Liver (tissue), 9 donors: ENCODE results near the gene PLD2. TPM values are rescaled to one million over a fixed set of nuclear protein-coding genes. Genes with fewer than 3 reads are reported as not detected.
"Not testable (repeated sequence)": the region's sequence is repeated elsewhere in the genome, so short reads cannot be mapped to it uniquely, and the experiment has no call there.

Source experiments
- DNase-seq: peaks from one replicate; pipeline ENCODE4 v3.0.0-alpha.2; 2017; ENCODE audit warnings: low spot score
- H3K27ac ChIP-seq, 2 donors: one replicate each; pipeline ENCODE4 v1.7.0; 2013; ENCODE audit warnings: inconsistent platforms in 2 of 2, low read length in 2 of 2, control low read depth in 1 of 2, low read depth in 1 of 2, mild to moderate bottlenecking in 1 of 2
- H3K27me3 ChIP-seq, 4 donors: one replicate each; pipeline versions ENCODE4 v1.6.1 to v1.7.0; 2013; ENCODE audit warnings: low read length in 3 of 4, inconsistent platforms in 1 of 4, mild to moderate bottlenecking in 1 of 4, moderate library complexity in 1 of 4; ENCODE audit not compliant: control insufficient read depth in 4 of 4, insufficient read depth in 4 of 4
- H3K36me3 ChIP-seq, 4 donors: one replicate each; pipeline versions ENCODE4 v1.6.1 to v1.7.0; 2013; ENCODE audit warnings: low read length in 3 of 4, mild to moderate bottlenecking in 3 of 4, low read depth in 1 of 4, moderate library complexity in 1 of 4; ENCODE audit not compliant: control insufficient read depth in 4 of 4, insufficient read depth in 3 of 4
- H3K4me1 ChIP-seq, 4 donors: one replicate each; pipeline versions ENCODE4 v1.6.1 to v1.7.0; 2013; ENCODE audit warnings: low read length in 3 of 4, mild to moderate bottlenecking in 3 of 4, moderate library complexity in 1 of 4; ENCODE audit not compliant: control insufficient read depth in 4 of 4, insufficient read depth in 4 of 4
- H3K4me3 ChIP-seq, 3 donors: one replicate each; pipeline versions ENCODE4 v1.6.1 to v1.7.0; 2013; ENCODE audit warnings: low read length in 3 of 3, control low read depth in 1 of 3, low read depth in 1 of 3, mild to moderate bottlenecking in 1 of 3
- H3K9ac ChIP-seq, 2 donors: one replicate each; pipeline ENCODE4 v1.7.0; 2013; ENCODE audit warnings: low read length in 2 of 2, mild to moderate bottlenecking in 2 of 2, moderate library complexity in 2 of 2, control low read depth in 1 of 2, low read depth in 1 of 2
- H3K9me3 ChIP-seq, 4 donors: one replicate each; pipeline versions ENCODE4 v1.6.1 to v1.7.0; 2013; ENCODE audit warnings: low read length in 3 of 4; ENCODE audit not compliant: control insufficient read depth in 4 of 4
- ATF3 ChIP-seq: IDR thresholded peaks from 2 replicates; pipeline ENCODE4 v1.6.1; 2016; ENCODE audit warnings: antibody characterized with exemption
- CTCF ChIP-seq: fragments of 150-350 bp; IDR thresholded peaks from 2 replicates; pipeline ENCODE4 v1.5.1; 2017; ENCODE audit warnings: improper control_type of control experiment, low read depth, low read length; ENCODE audit not compliant: missing input control
- EGR1 ChIP-seq, 2 donors: IDR thresholded peaks; 2 replicates each; pipeline ENCODE4 v1.6.1; 2016 to 2018; ENCODE audit warnings: antibody characterized with exemption in 2 of 2, low read depth in 2 of 2
- FOXA1 ChIP-seq: IDR thresholded peaks from 2 replicates; pipeline ENCODE4 v1.6.1; 2016; ENCODE audit warnings: antibody characterized with exemption
- FOXA2 ChIP-seq: IDR thresholded peaks from 2 replicates; pipeline ENCODE4 v1.6.1; 2016; ENCODE audit warnings: antibody characterized with exemption
- GABPA ChIP-seq, 2 donors: IDR thresholded peaks in 1 of 2; conservative IDR thresholded peaks in 1 of 2; 2 replicates each; pipeline ENCODE4 v1.6.1; 2016; ENCODE audit warnings: antibody characterized with exemption in 2 of 2, mild to moderate bottlenecking in 1 of 2, moderate library complexity in 1 of 2
- HNF4A ChIP-seq, 2 donors: conservative IDR thresholded peaks; 2 replicates each; pipeline ENCODE4 v1.6.1; 2016; ENCODE audit warnings: antibody characterized with exemption in 2 of 2, mild to moderate bottlenecking in 2 of 2
- HNF4G ChIP-seq: IDR thresholded peaks from 2 replicates; pipeline ENCODE4 v1.6.1; 2016; ENCODE audit warnings: antibody characterized with exemption
- MAX ChIP-seq: IDR thresholded peaks from 2 replicates; pipeline ENCODE4 v1.6.1; 2016; ENCODE audit warnings: antibody characterized with exemption
- RAD21 ChIP-seq, 2 donors: IDR thresholded peaks; 2 replicates each; pipeline ENCODE4 v1.6.1; 2016; ENCODE audit warnings: antibody characterized with exemption in 2 of 2, mild to moderate bottlenecking in 2 of 2
- TAF1 ChIP-seq: conservative IDR thresholded peaks from 2 replicates; pipeline ENCODE4 v1.6.1; 2016; ENCODE audit warnings: antibody characterized with exemption, mild to moderate bottlenecking
- WGBS: extraction: QIAGEN DNeasy Blood & Tissue Kit; methylation state at CpG from one replicate; pipeline ENCODE4 v1.1.7; 2013; 5-methylcytosine and 5-hydroxymethylcytosine counted together
- polyA plus RNA-seq, 2 donors: library from polyadenylated mRNA; stranded (reverse) in 1 of 2; unstranded in 1 of 2; fragments of 200-250 nt in 1 of 2; fragments of >200 nt in 1 of 2; fragmentation: Nextera tagmentation in 1 of 2; extraction: Ambion mirVana in 1 of 2; gene quantifications; one replicate each; pipeline versions ENCODE4 v1.2.1 to v1.2.3, GENCODE V29; 2013 to 2015
- total RNA-seq, 2 donors: library from RNA; depleted of rRNA; stranded (reverse); fragments of >200 nt; gene quantifications; one replicate each; pipeline ENCODE4 v1.2.3, GENCODE V29; 2014
- TF ChIP-seq, protein P1 (sequence below): IDR thresholded peaks from 2 replicates; pipeline ENCODE4 v1.6.1; 2016; ENCODE audit warnings: antibody characterized with exemption
- donor health status: healthy.
- donor health status: healthy.
- donor health status: healthy.
- donor health status: healthy.
- donor health status: healthy.

PLD2 gene
- total and polyA plus RNA-seq, 4 donors: 3.5 to 15.8 (median 5.8) TPM

DNA sequence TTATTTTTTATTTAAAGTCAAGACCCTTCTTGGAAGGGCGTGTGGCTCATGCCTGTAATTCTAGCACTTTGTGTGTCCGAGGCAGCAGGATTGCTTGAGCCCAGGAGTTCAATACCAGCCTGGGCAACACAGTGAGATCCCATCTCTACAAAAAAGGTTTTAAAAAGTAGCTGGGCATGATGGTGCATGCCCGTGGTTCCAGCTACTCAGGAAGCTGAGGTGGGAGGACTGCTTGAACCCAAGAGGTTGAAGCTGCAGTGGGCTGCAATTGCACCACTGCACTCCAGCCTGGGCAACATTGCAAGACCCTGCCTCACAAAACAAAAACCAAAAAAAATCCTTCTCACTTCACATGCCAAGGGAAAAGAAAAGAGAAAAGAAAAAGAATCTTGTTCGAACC, 55.8 kb downstream of the PLD2 start:
- no peak overlapping the region for H3K9ac ChIP-seq
- TF ChIP-seq FOXA1 (no peak), FOXA2 (no peak), EGR1 (IDR thresholded peaks at IDR 0.05; ENCODE audit: low read depth in 2 of 2) (no peak), RAD21 (IDR thresholded peaks at IDR 0.05) (no peak), GABPA (IDR thresholded peaks at IDR 0.05 in 1 of 2, conservative IDR thresholded peaks at IDR 0.05 in 1 of 2) (no peak), CTCF (no peak), MAX (no peak), HNF4G (no peak)
- TF ChIP-seq, protein P1, sequence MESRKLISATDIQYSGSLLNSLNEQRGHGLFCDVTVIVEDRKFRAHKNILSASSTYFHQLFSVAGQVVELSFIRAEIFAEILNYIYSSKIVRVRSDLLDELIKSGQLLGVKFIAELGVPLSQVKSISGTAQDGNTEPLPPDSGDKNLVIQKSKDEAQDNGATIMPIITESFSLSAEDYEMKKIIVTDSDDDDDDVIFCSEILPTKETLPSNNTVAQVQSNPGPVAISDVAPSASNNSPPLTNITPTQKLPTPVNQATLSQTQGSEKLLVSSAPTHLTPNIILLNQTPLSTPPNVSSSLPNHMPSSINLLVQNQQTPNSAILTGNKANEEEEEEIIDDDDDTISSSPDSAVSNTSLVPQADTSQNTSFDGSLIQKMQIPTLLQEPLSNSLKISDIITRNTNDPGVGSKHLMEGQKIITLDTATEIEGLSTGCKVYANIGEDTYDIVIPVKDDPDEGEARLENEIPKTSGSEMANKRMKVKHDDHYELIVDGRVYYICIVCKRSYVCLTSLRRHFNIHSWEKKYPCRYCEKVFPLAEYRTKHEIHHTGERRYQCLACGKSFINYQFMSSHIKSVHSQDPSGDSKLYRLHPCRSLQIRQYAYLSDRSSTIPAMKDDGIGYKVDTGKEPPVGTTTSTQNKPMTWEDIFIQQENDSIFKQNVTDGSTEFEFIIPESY: no peak
- no peak overlapping the region for H3K27ac ChIP-seq
- H3K27me3 ChIP-seq: no peaks in the 10 kb centered on the region
- WGBS: 97% methylated on average over 4 of the region's 4 CpGs
- H3K9me3 ChIP-seq: no peaks in the 10 kb centered on the region
- no peak for DNase-seq
- H3K4me1 ChIP-seq: no peaks in the 10 kb centered on the region
- no peak overlapping the region for H3K4me3 ChIP-seq
- peaks cover 0 to 3% (median under 1%) of the 10 kb centered on the region in 4 donors for H3K36me3 ChIP-seq

DNA sequence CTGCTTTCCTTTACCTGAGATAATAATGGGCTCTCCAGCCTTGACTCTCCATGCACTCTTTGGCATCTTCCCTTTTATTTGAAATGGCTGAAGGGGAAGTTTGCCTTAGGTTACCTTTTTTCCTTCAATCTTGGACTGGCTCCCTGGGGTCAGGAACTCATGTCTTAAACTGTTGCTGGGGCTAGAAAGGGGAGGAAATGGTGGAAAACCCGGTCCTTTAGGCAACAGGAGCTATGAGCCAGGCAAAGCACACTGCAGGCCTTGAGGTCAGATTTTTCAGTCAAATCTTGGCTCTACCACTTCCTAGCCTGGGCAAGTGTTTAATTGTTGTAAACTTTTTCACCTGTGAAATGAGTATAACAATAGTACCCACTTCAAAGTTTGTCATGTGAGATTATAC, 56.4 kb downstream of the PLD2 start:
- no peaks in the 10 kb centered on the region for H3K27me3 ChIP-seq
- TF ChIP-seq MAX (no peak), EGR1 (IDR thresholded peaks at IDR 0.05; ENCODE audit: low read depth in 2 of 2) (no peak), ATF3 (no peak), FOXA2 (no peak), HNF4A (conservative IDR thresholded peaks at IDR 0.05) (no peak), TAF1 (no peak), HNF4G (no peak), GABPA (IDR thresholded peaks at IDR 0.05 in 1 of 2, conservative IDR thresholded peaks at IDR 0.05 in 1 of 2) (no peak)
- no peak overlapping the region for H3K4me3 ChIP-seq
- no peak overlapping the region for H3K27ac ChIP-seq
- DNase-seq: no peak
- 82% methylated on average over 1 of the region's 1 CpG for WGBS
- H3K4me1 ChIP-seq: no peaks in the 10 kb centered on the region
- H3K36me3 ChIP-seq: peaks cover 0 to 3% (median under 1%) of the 10 kb centered on the region in 4 donors
- no peaks in the 10 kb centered on the region for H3K9me3 ChIP-seq
- no peak overlapping the region for H3K9ac ChIP-seq

GRCh38 chr17:4867535-4867934, 60.6 kb downstream of the PLD2 start:
- H3K9ac ChIP-seq, H3K4me3 ChIP-seq, H3K9me3 ChIP-seq, H3K4me1 ChIP-seq, H3K36me3 ChIP-seq, H3K27me3 ChIP-seq, H3K27ac ChIP-seq, DNase-seq: not testable (repeated sequence)
- WGBS: 92% methylated on average over 5 of the region's 5 CpGs

- H3K27ac ChIP-seq, H3K27me3 ChIP-seq, H3K4me1 ChIP-seq, H3K36me3 ChIP-seq, H3K9me3 ChIP-seq, H3K9ac ChIP-seq, DNase-seq, H3K4me3 ChIP-seq: not testable (repeated sequence)
- WGBS: 96% methylated on average over 22 of the region's 22 CpGs
Observed at GRCh38 chr17:4869058-4869998, 62.4 kb downstream of the PLD2 start.
